ENCODE results near the gene RTN3. TPM values are rescaled to one million over a fixed set of nuclear protein-coding genes. Genes with fewer than 3 reads are reported as not detected.
"Not testable (repeated sequence)": the region's sequence is repeated elsewhere in the genome, so short reads cannot be mapped to it uniquely, and the experiment has no call there.

The RTN3 gene
- total RNA-seq, 1 donor from 2014 or later: 44.8 TPM

DNA sequence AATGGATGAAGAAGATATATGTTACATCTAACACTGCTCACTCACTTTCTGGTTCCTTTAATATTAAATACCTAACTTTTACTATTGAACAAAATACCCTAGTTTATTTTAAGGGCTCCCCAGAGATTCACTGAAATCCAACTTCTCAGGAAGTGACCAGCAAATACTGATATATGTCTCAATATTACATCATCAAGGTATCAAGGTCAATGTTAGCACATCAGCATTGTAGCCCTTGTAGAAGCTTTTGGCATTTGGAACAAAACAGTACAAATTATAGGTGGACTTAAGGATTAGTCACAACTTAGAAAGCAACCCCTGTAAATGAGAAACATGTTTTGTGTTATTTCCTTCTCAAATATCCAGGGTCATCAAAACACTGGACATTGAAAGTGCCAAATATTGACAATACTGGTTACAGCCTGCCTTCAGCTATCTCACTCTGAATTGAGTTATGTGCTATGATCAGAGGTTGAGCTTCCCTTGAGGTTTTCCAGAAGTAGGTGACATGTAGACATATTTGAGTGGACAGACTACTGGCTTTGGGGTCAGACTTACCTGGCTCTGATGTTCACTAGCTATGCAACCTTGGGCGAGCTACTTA is 8.3 kb upstream of the RTN3 start:
- no peak for DNase-seq
- intact Hi-C loops (cut with micrococcal nuclease): no loop called here
- no peak for ATAC-seq

DNA sequence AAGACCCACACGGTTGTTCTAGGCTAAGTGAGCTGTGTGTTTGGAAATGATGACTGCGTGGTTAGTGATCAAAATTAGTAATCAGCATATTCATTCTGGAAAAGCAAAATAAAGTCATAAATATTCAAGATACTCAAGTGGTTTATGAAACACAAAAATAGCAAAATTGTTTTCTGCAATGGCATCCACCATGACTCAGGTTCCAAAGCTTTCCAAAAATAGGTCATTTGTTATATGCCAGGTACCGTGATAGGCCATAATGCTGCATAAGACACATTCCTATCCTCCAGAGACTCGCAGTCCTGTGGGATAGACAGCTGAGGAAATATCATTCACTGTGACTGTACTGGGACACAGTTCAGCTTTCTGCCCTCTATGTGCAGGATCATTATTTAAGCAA is 7.7 kb upstream of the RTN3 start:
- DNase-seq (no peak), ATAC-seq (no peak)
- intact Hi-C loops (cut with micrococcal nuclease): no loop called here

DNA sequence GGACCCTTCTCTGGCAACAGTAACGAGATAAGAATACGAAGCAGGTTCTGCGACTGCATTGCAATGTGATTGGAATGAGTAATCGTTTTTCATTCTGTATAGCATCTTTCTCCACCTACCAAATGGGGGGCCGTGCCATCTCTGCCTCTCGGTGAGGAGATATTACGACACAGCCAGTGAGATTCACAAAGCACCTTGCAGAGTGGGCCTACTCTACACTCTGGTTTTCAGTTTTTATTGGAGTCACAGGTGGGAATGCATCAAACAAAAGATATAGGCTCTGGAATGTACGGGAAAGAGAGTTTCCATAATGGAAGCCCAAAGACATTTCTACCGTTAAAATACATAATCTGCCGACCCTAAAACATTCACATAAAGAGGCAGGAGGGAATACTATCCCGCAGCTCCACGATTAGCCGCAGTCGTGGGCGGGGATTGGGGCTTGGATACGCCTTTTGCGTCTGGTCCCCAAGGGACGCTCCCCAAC is 423 bp upstream of the RTN3 start:
- ATAC-seq: peak; percentile 1
- DNase-seq: no peak
- intact Hi-C loops (cut with micrococcal nuclease): no loop called here

DNA sequence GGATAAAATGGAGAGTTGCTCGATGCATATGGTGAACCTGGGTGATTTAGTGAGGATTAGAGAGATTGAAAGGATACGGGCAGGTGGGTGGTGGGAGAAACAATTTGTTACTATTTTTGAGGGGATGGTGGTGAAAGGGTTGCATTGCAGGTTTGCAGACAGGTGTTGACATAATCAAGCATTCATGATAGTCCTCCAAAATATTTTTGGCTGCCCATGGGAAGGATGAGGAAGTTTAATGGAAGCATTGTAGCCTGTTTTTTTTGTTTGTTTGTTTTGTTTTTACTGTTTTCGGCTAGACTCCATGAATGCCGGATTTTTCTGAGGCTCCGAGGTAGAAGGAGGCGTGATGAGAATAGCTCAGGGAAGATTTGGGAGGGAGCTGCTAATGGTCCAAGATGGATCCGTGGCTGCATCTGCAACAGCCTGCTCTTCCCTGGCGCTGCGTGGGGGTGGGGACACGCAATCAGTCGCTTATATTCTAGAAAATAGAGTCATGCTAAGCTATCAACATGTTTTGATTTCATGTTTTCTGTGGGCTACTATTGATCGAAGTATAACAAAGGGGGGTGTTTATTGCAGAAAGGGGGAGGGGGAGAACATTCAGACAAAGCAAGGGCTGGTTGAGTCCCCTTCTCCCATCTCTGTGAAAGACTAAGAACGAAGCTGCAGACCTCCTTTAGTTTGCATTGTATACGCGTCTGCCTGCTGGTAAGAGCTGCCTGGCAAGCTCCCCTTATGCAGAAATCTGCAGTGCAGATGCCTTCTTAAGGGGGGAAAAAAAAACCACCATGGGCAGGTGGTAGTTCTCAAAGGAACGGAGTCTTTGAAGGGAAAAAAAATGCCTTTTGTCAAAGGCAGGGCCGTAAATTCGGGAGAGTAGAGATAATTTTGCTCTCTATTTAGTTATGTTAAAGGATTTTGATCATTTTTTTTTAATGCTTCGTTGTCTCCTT is 1.0 kb downstream of the RTN3 start:
- intact Hi-C loops (cut with micrococcal nuclease): no loop called here
- ATAC-seq (peak; percentile 36), DNase-seq (peak; percentile 50)

DNA sequence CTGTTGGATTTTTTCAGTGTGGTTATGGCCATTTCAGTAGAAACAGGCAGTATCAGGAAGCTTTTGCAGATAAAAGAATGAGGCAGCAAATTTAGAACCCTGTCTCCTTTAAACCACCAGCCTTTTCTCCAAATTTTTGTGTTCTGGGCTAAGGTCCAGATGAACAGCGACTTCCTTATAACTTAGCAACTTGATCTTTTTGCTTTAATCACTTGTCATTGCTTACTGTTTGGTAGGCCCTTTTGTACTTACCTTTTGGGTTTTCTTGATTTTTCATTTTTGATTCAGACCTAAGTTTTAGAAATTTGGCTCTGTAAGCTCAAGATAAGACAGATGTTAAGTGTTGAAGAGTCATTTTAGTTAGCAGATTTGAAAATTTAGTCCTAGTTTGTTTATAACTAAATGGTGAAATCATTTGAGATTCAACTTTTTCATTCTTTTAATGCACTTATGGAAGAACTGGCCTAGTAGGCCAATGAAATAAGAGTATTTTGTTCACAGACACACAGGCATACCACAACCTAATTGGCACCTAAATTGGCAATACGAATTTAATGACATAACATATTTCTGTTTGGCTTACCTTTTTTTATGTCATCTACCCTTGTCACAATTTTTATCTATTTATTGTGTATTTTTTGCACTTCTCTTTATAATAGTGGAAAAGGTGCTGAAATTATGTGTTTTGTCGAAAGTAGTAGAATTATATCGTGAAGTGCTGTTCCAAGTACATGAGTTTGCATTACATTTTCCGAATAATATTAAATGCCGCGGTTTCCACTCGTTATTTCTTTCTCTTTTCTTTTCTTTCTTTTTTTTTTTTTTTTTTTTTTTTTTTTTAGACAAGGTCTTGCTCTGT is 2.1 kb downstream of the RTN3 start:
- DNase-seq (no peak), ATAC-seq (no peak)
- intact Hi-C loops (cut with micrococcal nuclease): no loop called here

DNA sequence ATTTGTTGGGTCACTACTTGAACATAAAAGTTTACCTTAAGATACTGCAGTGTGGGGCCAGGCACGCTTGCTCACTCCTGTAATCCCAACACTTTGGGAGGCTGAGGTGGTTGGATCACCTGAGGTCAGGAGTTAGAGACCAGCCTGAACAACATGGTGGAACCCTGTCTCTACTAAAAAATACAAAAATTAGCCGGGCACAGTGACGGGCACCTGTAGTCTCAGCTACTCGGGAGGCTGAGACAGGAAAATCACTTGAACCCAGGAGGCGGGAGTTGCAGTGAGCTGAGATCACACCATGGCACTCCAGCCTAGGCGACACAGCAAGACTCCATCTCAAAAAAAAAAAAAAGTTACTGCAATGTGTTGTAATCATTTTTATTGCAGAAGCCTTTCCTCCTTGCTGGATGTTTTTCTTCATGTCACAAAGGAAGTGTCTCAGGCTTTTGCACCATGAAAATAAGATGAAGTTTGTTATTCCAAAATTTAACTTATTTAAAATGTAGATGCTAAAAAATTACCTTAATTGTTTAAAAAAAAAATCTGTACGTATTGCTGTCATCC is 3.9 kb downstream of the RTN3 start:
- ATAC-seq, DNase-seq: not testable (repeated sequence)

DNA sequence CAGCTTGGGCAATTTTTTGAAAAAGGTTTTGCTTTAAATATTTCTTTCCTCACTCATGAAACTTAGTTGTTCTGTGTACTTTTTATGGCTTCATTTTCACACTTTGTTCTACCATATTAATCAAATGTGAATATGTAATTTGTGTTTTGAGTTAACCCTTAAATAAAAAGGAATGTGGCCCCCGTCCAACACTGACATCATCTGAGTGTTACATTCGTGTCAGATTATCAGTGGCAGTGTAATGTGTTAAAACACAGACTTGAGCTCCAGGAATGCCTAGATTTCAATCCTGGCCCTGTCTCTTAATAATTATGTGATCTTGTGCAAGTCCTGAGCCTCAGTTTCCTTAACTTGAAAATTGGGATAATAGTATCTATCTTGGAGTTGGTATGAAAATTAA is 5.6 kb downstream of the RTN3 start:
- intact Hi-C loops (cut with micrococcal nuclease): no loop called here
- no peak for DNase-seq
- ATAC-seq: no peak

More for the DNA sequence above, 3.9 kb downstream of the RTN3 start:
- intact Hi-C loops (cut with micrococcal nuclease): not testable (repeated sequence)

DNA sequence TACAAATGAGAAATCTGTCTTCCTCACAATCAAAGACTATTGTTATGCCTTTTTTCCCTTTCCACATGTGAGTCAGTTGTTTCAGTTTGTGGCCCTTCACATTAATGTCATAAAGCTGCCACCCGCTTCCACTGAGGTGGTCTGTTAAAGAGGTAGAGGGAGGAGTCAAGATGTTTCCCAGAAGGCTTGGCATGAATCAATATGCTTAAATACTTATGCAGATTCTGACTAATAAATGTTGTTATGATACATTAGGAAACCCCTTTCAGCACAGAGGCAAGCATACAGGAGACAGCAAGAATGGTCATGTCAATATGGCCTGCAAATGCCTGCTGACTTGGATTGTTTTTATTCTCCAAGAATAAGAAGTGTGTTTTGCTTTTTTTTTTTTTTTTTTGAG is 6.5 kb downstream of the RTN3 start:
- DNase-seq (no peak), ATAC-seq (no peak)
- intact Hi-C loops (cut with micrococcal nuclease): no loop called here

DNA sequence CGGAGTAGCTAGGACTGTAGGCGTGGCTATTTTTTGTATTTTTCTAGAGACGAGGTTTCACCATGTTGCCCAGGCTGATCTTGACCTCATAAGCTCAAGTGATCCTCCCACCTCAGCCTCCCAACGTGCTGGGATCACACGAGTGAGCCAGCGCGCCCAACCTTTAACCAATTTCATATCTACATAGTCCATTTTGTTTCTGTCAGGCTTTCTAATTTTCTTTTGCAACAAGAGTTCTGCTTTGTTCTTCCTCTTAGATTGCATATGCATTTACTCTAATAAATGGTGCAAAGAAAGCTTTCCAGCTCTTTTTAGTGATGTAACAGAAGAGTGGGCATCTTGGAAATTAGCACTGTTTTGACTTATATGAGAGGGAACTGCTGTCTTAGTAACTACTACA is 13.3 kb downstream of the RTN3 start:
- DNase-seq (no peak), ATAC-seq (no peak)
- intact Hi-C loops (cut with micrococcal nuclease): no loop called here

DNA sequence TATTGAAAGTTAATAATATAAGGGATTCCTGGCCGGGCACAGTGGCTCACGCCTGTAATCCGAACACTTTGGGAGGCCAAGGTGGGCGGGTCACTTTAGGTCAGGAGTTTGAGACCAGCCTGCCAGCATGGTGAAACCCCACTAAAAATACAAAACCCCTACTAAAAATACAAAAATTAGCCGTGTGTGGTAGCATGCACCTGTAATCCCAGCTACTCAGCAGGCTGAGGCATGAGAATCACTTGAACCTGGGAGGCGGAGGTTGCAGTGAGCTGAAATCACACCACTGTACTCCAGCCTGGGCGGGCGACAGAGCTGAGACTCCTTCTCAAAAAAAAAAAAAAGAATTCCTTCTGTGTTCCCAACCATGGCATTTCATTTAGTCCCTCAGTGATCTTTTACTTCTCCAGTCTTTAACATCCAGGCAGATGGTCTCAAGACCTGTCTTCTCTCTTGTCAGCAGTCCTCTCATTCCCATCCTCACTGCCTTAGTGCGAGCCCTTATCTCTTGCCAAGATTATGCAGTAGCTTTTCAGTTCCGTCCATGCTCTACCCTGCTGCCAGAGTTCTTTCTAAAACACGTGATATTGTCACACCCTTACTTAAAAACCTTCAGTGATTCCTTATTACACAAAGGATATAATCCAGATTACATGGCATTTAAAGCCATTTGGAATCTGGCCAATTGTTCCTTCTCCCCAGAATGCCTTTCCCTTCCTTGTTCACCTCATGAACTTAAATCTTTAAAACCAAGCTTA is 17.9 kb downstream of the RTN3 start:
- DNase-seq: no peak
- intact Hi-C loops (cut with micrococcal nuclease): no loop called here
- peak; percentile 64 for ATAC-seq

DNA sequence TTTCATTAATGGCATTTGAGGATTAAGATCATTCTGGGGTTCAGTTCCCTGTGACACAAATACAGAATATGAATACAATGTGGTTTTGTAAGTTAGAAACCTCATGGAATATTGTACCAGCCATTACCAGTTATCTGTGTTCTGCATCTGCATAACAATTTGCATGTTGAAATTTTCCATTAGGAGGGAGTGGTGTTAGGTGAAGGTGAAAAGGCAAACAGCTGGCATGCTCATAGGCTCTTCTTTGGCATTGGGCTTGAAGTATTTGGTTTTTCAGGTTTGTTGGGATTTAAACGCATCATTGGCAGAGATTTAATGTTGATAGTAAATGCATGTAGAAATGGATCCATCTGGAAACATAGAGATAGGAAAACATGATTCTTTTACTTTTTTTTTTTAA is 18.6 kb downstream of the RTN3 start:
- no peak for DNase-seq
- intact Hi-C loops (cut with micrococcal nuclease): no loop called here
- ATAC-seq: no peak

DNA sequence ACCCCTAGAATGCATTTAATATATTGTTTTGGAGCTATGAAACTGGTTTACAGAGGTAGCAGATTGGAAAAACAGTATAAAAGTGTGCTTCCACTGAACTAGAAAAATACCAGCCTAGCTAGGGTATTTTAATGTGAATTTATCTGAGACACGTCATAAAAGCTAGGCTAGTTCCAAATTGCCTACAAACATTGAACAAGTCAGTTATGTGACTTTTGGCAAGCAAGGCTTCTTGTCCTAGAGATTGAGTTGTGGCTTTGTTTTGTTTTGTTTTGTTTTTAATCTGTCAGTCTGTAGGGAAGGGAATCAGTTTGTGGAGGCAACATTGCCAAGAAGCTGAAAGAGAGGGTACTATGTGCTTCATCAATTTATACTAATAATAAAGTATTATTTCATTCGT is 24.2 kb downstream of the RTN3 start:
- intact Hi-C loops (cut with micrococcal nuclease): no loop called here
- DNase-seq (no peak), ATAC-seq (no peak)

DNA sequence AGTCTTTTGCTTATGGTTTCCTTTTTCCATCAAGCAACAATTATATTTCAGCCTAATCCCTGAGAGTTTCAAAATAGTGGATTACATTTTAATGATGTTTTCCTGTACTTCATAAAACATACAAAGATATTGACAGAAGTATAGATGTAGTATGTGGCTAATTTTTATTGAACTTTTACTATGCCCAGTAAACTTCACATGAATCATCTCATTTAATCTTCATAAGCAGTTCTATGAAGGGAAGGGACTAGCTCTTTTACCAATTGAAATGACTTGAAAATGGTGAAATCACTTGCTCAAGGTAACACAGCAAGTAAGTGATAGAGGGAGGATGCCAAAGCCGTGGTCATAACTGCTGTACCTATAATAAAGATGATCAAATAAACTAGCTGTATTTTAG is 27.5 kb downstream of the RTN3 start:
- intact Hi-C loops (cut with micrococcal nuclease): no loop called here
- DNase-seq (no peak), ATAC-seq (no peak)

DNA sequence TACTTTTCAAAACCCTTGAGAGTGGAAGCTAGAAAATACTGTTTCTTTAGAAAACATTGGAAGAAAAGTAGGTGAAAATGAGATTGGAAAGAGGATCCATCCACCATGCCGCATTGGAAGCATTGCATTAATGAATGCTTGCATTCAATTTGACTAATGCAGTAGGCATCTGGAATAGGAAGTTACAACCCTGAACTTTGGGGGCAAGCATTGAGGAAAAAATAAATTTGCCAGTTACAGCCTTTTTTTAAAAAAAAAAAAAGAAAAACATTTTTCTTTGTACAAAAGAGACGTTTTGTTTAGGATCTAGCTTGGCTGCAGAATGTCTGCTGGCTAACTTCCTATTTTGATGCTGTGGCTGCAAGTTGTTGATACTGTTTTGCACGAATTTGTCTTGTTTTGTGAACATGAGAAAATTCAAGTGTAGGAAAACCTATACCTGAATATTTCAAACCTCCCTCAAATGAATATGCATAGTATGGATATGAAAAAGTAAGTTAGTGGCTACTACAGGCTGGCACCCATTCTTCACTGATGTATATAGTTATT is 28.1 kb downstream of the RTN3 start:
- intact Hi-C loops (cut with micrococcal nuclease): no loop called here
- ATAC-seq (no peak), DNase-seq (no peak)

DNA sequence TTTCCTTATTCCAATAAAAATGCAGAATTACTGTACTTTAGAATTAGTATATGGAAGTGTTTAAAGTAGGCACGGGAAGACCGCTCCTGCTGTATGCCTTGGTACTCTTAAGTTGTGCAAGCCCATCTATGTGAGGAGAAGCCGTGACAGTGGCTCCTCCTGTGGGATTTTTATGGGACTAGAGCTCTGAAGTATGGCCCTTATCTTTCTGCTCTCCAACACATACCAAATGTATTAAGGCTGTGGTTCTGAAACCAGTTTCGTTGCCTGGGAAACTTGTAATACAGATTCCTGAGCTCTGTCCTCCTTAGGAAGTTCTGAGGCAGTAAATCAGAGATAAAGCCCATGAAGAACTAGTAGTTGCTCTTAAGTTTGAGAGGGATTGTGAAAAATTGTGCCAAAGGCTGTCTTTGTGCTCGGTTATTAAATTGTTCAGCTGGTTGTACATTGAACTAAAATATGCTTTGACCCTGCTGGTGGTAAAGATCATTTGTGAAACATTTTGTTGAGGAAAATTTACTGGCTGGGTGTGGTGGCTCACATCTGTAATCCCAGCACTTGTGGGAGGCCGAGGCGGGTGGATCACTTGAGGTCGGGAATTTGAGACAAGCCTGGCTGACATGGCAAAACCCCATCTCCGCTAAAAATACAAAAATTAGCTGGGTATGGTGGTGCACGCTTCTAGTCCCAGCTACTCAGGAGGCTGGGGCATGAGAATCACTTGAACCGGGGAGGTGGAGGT is 29.3 kb downstream of the RTN3 start:
- DNase-seq (no peak), ATAC-seq (peak; percentile 81)
- intact Hi-C loops (cut with micrococcal nuclease): no loop called here

DNA sequence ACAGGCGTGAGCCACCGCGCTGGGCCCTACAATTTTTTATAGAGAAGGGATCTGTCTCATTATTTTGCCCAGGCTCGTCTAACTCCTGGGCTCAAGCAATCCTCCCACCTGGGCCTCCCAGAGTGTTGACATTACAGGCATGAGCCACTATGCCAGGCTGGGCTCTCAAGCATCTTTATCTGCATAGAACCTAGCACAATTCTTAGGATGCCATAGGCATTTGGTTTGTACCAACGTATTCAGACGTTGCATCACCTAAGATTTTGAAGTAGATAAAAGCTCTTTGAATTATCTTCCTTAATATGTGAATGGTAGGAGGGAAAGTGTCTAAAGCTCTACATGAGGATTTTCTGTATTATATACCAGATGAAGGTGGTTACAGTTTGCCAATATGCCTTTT is 30.5 kb downstream of the RTN3 start:
- intact Hi-C loops (cut with micrococcal nuclease): no loop called here
- DNase-seq (no peak), ATAC-seq (no peak)

DNA sequence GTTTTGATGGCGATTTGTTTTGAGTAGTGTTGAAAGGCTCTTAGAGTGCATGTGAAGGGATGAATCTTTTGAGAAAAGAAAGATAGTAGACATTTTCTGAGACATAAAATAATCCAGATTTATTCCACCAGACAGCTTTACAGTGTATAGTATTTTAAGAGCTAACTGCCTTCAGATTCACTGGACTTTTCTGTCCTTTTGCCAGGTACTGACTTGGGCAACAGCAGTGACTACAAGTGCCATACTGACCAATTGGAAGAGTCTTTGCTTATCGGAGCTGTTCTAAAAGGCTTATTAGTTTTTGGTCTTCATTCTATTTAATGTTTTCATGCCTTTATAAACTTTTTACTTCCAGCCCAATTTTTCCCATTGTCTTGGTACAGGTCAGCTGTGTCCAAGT is 32.5 kb downstream of the RTN3 start:
- DNase-seq (no peak), ATAC-seq (no peak)
- intact Hi-C loops (cut with micrococcal nuclease): no loop called here

DNA sequence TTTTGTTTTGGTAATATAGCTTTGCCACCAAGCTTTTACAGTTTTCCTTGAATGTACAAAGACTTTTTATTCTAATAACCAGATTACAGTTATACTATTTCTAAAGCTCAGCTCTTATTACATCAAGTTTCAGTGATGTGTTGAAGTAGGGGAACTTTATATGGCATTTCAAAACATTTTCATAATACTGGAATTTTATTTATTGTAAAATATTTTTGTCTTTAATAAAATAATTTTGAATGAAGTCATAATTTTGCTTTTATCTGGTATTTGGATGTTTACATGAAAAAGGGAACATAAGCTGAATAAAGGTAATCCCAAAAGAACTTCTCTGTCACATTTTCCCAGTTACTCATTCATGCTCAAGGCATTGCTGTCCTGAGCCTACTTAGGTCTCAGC is 34.7 kb downstream of the RTN3 start:
- DNase-seq: no peak
- ATAC-seq: no peak
- intact Hi-C loops (cut with micrococcal nuclease): no loop called here

Data from left ventricle myocardium superior (tissue), 1 donor.